ENCODE measurements around the gene STIL. TPM values are rescaled to one million over a fixed set of nuclear protein-coding genes. Genes with fewer than 3 reads are reported as not detected.

STIL gene
- 19.9 TPM in 2 replicates for total RNA-seq (2014; rRNA removed; shearing (Covaris generic))

GRCh38 chr1:47313915-47314664, at the start of gene STIL:
Gene STIL, minus strand, starts transcription at chr1:47314147. Its CDS starts 3,828 bp downstream, at chr1:47310319.

DNA sequence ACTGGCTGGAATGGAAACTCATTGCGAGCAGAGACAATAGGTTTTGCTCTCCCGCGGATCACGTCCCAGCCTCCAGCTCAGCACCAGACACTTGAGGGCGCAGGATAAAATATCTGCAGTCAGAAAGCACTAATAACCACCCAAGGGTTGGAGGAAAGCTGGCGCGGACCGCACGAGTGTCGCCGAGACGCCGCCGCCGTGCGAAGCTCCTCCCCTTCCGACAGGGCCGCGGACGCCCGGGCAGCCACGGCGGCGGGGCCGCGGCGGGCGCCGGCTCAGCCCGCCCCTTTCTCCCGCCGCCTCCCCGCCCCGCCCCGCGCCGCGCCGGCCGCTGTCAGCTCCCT, 19.6 kb upstream of the STIL start, which contains the start of gene CMPK1:
CMPK1 (plus strand) TSS at position 213 of the 344 bp plus-strand sequence. CDS start 156 bp downstream, outside the sequence.

DNA sequence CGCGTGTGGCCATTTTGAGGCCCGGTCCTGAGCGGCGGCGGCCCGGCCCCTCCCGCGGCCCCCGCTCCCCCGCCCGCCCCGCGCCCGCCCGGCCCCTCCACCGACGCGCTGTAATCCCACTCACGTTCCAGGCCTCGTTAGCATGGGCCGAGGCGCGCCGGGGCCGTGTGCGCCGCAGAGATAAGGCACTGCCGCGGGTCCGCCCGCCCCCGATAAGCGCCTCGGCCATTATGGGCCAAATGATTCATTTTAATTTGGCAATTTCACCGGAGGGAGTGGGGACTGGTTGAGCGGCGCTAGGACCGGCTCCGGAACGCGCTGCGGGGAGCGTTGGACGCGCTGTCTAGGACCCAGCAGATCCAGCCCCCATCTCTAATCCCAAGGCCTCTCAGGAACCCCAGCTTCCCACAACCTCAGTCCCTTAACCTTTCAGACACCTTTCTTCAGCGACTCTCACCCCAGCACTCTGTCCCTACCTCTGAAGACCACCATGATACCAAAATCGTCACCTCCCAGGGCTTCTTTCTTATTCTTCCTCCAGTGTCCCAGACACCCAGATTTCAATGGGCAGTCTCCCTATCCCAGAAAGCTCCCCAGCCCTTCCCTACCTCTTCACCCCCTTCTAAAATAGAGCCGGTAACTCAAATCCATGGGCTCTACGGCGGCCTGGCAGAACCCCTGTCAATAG, 81.6 kb downstream of the STIL start, which contains the start of gene TAL1:
TAL1 (minus strand) TSS at position 39 of the 688 bp plus-strand sequence. CDS start 6,337 bp downstream, outside the sequence.

Other genes with a start within 250 kb of the STIL start
- not detected in 2 replicates for gene CYP4Z1, start 246.9 kb downstream of the STIL start, total RNA-seq (2014; rRNA removed; shearing (Covaris generic))
- not detected in 2 replicates for gene CYP4A22, start 176.7 kb downstream of the STIL start, total RNA-seq (2014; rRNA removed; shearing (Covaris generic))
- not detected in 2 replicates for gene PDZK1IP1, start 124.1 kb downstream of the STIL start, total RNA-seq (2014; rRNA removed; shearing (Covaris generic))
- 0.04 and 0.05 TPM in 2 replicates for gene TAL1, start 81.9 kb downstream of the STIL start, total RNA-seq (2014; rRNA removed; shearing (Covaris generic))
- 70.5 and 75.9 TPM in 2 replicates for gene CMPK1, start 19.6 kb upstream of the STIL start, total RNA-seq (2014; rRNA removed; shearing (Covaris generic))
- not detected in 2 replicates for gene FOXE3, start 102.1 kb upstream of the STIL start, total RNA-seq (2014; rRNA removed; shearing (Covaris generic))
- 1.7 and 3.0 TPM in 2 replicates for gene FOXD2, start 123.9 kb upstream of the STIL start, total RNA-seq (2014; rRNA removed; shearing (Covaris generic))